Hematopoietic multipotent progenitor cell treated with erythropoietin and hydrocortisone succinate and interleukin-3 and kit ligand, for 15 days (in vitro differentiated cells): ENCODE results near the gene KRTAP10-4.
"Not testable (repeated sequence)": the region's sequence is repeated elsewhere in the genome, so short reads cannot be mapped to it uniquely, and the experiment has no call there.

Source experiments
- DNase-seq: peaks from one replicate; pipeline ENCODE4 v3.0.0-alpha.2; 2015; ENCODE audit warnings: low spot score

KRTAP10-4 gene

GRCh38 chr21:44579056-44579832 is 5.7 kb downstream of the KRTAP10-4 start:
- no peak for DNase-seq

- DNase-seq: no peak
These were observed 6.3 kb downstream of the KRTAP10-4 start for GRCh38 chr21:44579833-44580144.

- DNase-seq: not testable (repeated sequence)
These were observed 6.8 kb downstream of the KRTAP10-4 start, which contains the start of gene KRTAP10-5 for GRCh38 chr21:44580231-44580821. TSS of gene KRTAP10-5 (minus strand) at chr21:44580604. CDS start at chr21:44580578, 26 bp downstream.

GRCh38 chr21:44581158-44581557 is 7.6 kb downstream of the KRTAP10-4 start:
- no peak for DNase-seq

- no peak for DNase-seq
These were observed 8.5 kb downstream of the KRTAP10-4 start for GRCh38 chr21:44582055-44582454.

- no peak for DNase-seq
These were observed 9.7 kb downstream of the KRTAP10-4 start for GRCh38 chr21:44583089-44583799.

- DNase-seq: no peak
These were observed 10.2 kb downstream of the KRTAP10-4 start for GRCh38 chr21:44583800-44584147.

GRCh38 chr21:44585892-44586291 is 12.4 kb downstream of the KRTAP10-4 start:
- no peak for DNase-seq

- no peak for DNase-seq
These were observed 15.6 kb downstream of the KRTAP10-4 start for GRCh38 chr21:44589094-44589493.

GRCh38 chr21:44589586-44590305 is 16.2 kb downstream of the KRTAP10-4 start:
- DNase-seq: no peak

- no peak for DNase-seq
These were observed 16.8 kb downstream of the KRTAP10-4 start for GRCh38 chr21:44590311-44590721.

GRCh38 chr21:44590897-44591800 is 17.6 kb downstream of the KRTAP10-4 start:
- DNase-seq: not testable (repeated sequence)

GRCh38 chr21:44591801-44592130 is 18.2 kb downstream of the KRTAP10-4 start:
- DNase-seq: not testable (repeated sequence)

- no peak for DNase-seq
These were observed 19.1 kb downstream of the KRTAP10-4 start, which contains the start of gene KRTAP10-6 for GRCh38 chr21:44592446-44593311. TSS of gene KRTAP10-6 (minus strand) at chr21:44592505. CDS start at chr21:44592484, 21 bp downstream.

GRCh38 chr21:44593598-44594405 is 20.3 kb downstream of the KRTAP10-4 start:
- peak; percentile 83 for DNase-seq

GRCh38 chr21:44594406-44594916 is 20.9 kb downstream of the KRTAP10-4 start:
- DNase-seq: no peak

- DNase-seq: no peak
These were observed 22.0 kb downstream of the KRTAP10-4 start for GRCh38 chr21:44595524-44595923.

GRCh38 chr21:44596068-44596725 is 22.7 kb downstream of the KRTAP10-4 start:
- DNase-seq: no peak

- no peak for DNase-seq
These were observed 24.5 kb downstream of the KRTAP10-4 start for GRCh38 chr21:44598061-44598460.
